Effector CD8-positive, alpha-beta T cell (primary cell): ENCODE data around the gene STPG3.

Experiments used
- DNase-seq: peaks from one replicate; lab custom pipeline; 2025; lab: John Stamatoyannopoulos, UW

Gene STPG3

DNA sequence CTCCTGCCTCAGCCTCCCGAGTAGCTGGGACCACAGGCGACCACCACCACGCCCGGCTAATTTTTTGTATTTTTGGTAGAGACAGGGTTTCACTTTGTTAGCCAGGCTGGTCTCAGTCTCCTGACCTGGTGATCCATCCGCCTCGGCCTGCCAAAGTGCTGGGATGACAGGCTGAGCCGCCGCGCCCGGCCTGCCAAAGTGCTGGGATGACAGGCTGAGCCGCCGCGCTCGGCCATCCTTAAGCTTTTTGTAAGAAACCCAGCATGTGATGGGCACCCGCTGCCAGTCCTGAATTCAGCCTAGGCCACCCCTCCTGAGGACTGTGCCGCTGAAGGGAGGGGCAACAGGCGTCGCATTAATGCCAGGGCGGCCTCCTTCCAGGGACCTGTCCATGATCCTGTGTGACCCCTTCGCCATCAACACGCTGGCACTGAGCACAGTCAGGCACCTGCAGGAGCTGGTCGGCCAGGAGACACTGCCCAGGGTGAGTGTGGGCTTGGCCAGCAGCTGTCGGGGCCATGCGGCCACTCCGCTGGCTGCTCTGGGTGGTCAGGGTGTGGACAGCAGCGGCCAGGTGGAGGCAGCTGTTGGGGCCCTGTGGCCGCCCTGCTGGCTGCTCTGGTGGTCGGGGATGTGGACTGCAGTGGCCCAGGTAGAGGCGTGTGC lies 14.5 kb downstream of the STPG3 start:
- no peak for DNase-seq

GRCh38 chr9:137266162-137266527 lies 15.1 kb downstream of the STPG3 start:
- no peak for DNase-seq

GRCh38 chr9:137266585-137267453 lies 15.7 kb downstream of the STPG3 start:
- DNase-seq: no peak

DNA sequence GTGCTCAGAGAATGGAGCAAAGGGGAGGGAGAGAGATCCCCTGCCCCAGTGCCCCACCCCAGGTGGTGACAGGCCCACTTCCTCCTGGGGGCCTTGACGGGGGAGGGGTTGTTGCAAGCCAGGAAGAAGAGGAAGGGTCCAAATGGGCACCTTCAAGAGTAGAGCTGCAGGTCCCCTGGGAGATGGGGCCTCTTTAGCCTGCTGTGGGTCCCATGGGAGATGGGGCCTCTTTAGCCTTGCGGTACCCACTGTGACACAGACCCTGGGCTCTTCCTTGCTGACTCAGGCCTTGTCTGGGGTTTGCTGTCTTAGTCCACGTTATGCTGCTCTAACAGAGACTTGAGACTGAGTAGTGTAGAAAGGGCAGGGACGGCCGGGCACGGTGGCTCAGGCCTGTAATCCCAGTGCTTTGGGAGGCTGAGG lies 16.9 kb downstream of the STPG3 start:
- DNase-seq: no peak

DNA sequence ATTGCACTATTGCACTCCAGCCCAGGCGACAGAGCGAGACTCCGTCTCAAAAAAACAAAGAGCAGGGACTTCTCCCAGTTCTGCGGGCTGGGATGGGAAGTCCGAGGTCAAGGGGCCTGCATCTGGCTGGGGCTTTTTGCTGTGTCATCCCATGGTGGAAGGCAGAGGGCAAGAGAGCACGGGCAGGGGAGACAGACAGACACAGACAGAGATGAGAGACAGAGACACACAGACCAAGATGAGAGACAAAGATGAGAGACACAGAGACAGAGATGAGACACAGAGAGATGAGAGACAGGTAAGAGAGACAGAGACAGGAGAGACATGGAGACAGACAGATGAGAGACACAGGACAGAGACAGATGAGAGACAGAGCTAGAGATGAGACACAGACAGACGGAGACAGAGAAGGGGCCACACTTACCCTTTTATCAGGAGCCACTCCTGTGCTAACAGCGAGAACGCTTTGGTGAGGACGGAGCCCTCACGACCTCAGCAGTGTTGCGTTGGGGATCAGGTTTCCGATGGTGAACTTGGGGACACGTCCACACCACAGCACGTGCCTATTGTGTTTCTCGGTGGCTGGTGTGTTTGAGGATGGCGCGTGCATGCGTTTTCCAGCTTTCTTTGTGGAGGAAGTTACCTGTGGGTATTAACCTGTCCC lies 17.6 kb downstream of the STPG3 start:
- no peak for DNase-seq

GRCh38 chr9:137269231-137269772 lies 18.2 kb downstream of the STPG3 start:
- no peak for DNase-seq

GRCh38 chr9:137270929-137271695 lies 20.0 kb downstream of the STPG3 start:
- no peak for DNase-seq

DNA sequence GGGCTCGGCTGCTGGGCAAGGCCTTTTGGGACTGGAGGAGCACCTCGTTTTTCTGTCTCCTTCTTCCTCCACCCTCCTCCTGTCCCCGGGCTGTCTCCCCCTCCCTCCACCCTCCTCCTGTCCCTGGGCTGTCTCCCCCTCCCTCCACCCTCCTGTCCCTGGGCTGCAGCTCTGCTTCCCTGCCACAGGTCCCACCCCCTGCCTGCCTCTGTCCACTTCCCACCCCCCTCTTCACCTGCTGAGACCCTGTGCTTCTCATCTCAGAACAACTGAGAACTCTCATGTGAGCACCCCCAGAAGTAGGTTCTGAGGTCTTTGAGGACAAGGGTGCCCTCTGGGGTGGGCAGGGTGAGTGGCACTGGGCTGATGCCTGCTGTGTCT lies 20.6 kb downstream of the STPG3 start:
- no peak for DNase-seq

GRCh38 chr9:137272241-137273094 lies 21.4 kb downstream of the STPG3 start:
- DNase-seq: no peak

- DNase-seq: no peak
Observed at GRCh38 chr9:137273095-137273490, 22.0 kb downstream of the STPG3 start.

GRCh38 chr9:137273611-137274320 lies 22.7 kb downstream of the STPG3 start:
- no peak for DNase-seq

DNA sequence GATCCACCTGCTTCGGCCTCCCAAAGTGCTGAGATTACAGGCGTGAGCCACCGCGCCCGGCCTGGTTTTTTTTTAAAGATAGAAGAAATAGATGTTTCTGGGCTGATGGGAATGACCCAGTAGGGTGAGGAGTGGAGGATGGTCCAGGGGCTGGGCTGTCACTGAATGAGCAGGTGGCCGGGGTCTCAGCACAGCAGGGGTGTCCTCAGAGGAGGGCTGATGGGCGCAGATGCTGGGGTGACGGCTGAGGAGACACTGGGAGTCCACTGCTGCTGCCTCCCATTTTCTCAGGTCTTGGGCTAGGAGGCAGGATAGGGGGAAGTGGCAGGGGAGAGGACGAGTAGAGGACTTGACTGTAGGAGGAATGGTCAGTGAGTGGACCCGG lies 24.1 kb downstream of the STPG3 start:
- DNase-seq: no peak

DNA sequence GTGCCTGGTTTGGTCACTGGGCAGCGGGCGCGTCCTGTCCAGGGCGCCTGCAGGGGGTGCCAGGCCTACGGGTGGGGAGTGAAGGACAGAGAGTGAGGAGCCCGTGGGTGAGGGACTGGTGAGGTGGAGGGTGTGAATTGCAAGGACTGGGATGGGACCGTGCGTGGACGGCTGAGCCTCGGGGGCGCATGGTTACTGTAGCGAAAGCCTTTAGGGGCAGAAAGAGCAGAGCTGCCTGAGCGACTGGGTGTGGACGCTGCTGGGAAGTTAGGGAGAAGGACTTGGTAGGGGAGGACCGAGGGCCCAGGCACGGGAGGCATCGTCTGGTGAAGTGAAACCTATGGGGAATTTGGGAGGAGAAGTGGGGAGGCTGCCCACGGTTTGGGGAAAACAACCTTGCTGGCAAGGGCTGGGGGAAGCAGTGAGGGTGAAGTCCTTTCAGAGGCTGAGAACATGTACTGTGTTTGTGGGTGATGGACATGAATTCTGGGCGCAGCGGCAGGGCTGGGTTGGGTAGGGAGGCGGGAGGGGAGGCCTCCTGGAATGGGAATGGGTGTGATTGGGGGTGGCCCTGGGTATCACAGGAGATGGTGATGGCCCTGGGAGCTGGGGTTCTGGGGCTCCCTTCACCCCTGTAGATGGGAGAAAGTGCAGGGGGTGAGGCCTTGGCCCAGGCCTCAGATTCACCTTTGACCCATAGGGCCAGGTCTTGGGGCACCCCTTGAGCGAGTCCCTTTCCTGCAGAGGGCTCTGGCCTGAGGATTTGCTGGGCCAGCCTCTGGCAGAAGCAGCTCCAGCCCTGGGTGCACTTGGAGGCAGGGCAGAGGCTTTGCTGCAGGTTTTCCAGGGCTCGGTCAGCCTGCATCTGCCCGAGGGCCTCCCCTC lies 24.7 kb downstream of the STPG3 start:
- DNase-seq: no peak

DNA sequence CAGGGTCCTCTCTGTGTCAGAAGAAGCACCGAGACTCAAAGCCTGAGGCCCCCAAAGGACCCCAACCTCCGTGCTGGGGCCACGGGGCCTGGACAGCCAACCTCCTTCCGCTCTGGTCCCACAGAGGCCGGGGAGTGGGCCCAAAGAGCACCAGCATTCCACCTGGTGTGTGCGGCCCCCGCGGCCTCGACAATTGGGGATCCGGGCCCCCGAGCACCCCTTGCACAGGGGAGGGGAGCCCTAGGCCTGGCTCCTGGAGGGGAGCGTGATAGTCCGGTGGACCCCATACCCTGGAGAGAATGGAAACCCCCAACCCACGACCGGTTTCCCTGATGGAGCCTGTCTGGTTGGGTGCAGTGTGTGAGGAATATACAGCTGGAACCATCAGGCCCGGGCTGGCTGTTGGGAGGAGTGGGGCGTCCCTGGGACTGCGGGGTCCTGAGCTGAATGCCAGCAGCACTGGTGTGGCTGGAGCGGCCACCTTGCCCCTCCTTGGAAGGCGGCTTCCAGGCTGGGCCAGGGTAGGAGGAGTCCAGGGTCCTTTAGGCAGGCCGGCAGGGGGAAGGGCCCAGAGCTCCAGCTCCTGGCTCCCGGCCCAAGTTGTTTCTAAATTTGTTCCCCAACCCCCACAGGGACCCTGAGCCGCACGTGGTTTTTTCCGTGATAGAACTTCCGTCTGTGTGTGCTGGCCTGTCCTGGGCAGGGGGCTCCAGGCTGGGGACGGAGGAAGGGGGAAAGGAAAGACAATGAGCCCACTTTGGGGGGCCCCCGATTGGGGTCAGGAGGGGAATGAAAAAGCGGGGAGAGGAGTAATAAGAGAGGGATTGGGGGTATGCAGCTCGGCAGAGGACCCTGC lies 25.6 kb downstream of the STPG3 start:
- no peak for DNase-seq

- DNase-seq: no peak
Observed at GRCh38 chr9:137277329-137278041, 26.4 kb downstream of the STPG3 start, which contains the start of gene TOR4A. TOR4A (plus strand) TSS chr9:137277726; CDS start chr9:137278690, 964 bp downstream.

DNA sequence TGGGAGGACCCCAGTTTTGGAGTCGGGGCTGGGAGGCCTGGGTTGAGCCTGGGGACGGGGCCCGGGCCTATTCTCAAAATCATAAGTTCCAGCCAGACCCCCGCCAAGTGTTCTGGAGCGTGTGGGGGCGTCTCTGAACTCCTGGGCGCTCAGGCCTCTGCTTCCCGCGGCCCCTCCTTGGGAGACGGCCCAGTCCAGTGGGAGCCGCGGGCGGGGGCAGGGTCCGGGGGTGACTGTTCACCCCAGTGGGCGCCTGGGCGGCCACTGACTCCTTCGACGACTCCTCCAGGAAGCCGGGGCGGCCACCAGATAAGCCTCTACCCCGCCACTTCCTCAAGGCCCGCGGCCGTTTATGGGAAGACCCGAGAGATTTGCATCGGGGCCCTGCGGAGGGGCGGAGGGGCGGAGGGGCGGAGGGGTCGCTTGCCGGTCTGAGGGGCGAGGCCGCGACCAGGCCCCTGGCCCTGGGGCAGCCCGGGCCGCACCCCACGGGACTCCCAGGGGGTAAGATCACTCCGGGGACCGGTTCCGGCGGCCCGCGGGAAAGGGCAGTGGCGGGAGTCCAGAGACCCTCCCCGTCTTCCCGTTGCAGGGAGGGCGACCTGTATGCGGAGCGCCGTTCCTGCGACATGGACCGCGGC lies 27.1 kb downstream of the STPG3 start:
- no peak for DNase-seq
